ENCODE data around the gene MYOCOS.

DNA sequence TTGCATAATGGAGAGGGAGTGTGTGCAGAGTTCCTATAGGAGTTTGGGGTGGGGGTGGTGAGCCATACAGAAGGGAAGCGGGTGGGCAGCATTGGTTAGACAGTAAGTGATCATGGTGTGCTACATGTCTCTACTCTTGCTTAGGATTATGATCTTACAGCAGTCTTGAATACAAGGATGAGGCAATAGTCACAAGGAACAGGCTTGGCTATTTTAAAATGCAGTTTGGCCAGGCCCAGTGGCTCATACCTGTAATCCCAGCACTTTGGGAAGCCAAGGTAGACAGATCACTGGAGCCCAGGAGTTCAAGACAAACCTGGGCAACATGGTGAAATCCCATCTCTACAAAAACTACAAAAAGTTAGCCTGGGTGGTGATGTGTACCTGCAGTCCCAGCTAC is 18.2 kb downstream of the MYOCOS start:
- TF ChIP-seq EP300 (IDR thresholded peaks at IDR 0.05) (no peak), POLR2AphosphoS5 (IDR thresholded peaks at IDR 0.05) (no peak)
- TF ChIP-seq, protein P1, sequence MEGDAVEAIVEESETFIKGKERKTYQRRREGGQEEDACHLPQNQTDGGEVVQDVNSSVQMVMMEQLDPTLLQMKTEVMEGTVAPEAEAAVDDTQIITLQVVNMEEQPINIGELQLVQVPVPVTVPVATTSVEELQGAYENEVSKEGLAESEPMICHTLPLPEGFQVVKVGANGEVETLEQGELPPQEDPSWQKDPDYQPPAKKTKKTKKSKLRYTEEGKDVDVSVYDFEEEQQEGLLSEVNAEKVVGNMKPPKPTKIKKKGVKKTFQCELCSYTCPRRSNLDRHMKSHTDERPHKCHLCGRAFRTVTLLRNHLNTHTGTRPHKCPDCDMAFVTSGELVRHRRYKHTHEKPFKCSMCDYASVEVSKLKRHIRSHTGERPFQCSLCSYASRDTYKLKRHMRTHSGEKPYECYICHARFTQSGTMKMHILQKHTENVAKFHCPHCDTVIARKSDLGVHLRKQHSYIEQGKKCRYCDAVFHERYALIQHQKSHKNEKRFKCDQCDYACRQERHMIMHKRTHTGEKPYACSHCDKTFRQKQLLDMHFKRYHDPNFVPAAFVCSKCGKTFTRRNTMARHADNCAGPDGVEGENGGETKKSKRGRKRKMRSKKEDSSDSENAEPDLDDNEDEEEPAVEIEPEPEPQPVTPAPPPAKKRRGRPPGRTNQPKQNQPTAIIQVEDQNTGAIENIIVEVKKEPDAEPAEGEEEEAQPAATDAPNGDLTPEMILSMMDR (IDR thresholded peaks at IDR 0.05) = no peak

Measured in upper lobe of left lung (tissue), 4 donors.